Activated B cell treated with CpG ODN at 0.5 μM for 24 hours (primary cell): ENCODE data around the gene CACHD1. TPM values are rescaled to one million over a fixed set of nuclear protein-coding genes. Genes with fewer than 3 reads are reported as not detected.

Experiments used
- ATAC-seq: fragments of 200-7000 bp; cut with Tn5 transposase; one replicate; pipeline ENCODE4 v1.10.0; 2021; ENCODE audit warnings: low read depth, mild to moderate bottlenecking, moderate library complexity
- CTCF ChIA-PET: fragments of 350-600 bp; sonication (Branson Sonifier 250); formaldehyde crosslinking; loops from one replicate; lab custom pipeline; 2021; ENCODE audit warnings: antibody characterized with exemption; lab: Charles Lee
- POLR2A ChIA-PET: fragments of 350-600 bp; sonication (Branson Sonifier 250); formaldehyde crosslinking; loops from one replicate; lab custom pipeline; 2021; ENCODE audit warnings: antibody characterized with exemption; lab: Charles Lee
- DNase-seq: peaks from one replicate; pipeline ENCODE4 v3.0.0; 2022
- H3K27ac Mint-ChIP-seq: one replicate; pipeline ENCODE4 v1.8.0; 2020; ENCODE audit warnings: mixed read lengths
- H3K27me3 Mint-ChIP-seq: one replicate; pipeline ENCODE4 v1.8.0; 2021; ENCODE audit warnings: mixed read lengths
- H3K36me3 Mint-ChIP-seq: one replicate; pipeline ENCODE4 v1.8.0; 2021; ENCODE audit warnings: low read depth, mixed read lengths
- H3K4me1 Mint-ChIP-seq: one replicate; pipeline ENCODE4 v1.8.0; 2021; ENCODE audit warnings: mixed read lengths
- H3K4me3 Mint-ChIP-seq: one replicate; pipeline ENCODE4 v1.8.0; 2020; ENCODE audit warnings: mild to moderate bottlenecking, mixed read lengths
- H3K9me3 Mint-ChIP-seq: one replicate; pipeline ENCODE4 v1.8.0; 2020; ENCODE audit warnings: mixed read lengths
- intact Hi-C: fragments of 100-400 bp; cut with micrococcal nuclease; formaldehyde crosslinking; loops from one replicate; pipeline ENCODE4 v1.15.1; 2024
- total RNA-seq: library from RNA; stranded (reverse); gene quantifications from 2 replicates; pipeline ENCODE4 v1.2.3, GENCODE V29; 2022
- TF ChIP-seq, protein P1 (sequence below): fragments of 200-600 bp; IDR thresholded peaks from one replicate; pipeline ENCODE4 v1.8.0; 2022; ENCODE audit warnings: antibody characterized with exemption, mild to moderate bottlenecking

CACHD1 gene
- total RNA-seq, 1 donor from 2014 or later = 0.22 TPM

DNA sequence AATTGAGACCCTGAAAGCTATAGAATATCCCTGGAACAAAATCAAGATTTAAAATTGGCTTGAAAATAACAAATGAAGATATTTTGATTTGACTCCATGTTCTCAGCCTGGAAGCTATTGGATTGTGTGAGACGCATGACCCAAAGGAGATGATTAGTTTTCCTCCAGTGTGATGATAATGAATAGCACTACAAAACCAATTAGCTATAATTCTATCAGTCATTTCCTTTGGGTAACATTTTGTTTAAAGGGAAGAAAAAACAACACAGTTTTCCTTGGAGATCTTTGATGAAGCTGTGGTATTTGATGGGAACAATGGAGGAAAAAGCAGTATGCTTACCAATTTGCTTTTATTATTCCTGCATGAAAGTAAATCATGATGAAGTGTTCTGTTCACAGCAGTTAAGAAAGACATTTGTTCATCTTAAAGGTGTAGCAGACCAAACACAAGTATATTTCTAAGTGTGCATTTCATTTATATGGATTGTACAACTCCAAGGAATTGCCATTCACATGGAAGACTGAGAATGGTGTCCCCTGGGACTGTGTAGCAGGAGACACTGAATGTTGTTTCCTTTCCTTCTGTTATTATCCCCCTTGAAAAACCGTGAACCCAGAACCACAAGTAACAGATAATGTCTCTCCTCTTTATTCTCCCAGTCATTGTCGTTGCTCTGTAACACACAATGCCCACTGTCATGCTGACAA lies 111.4 kb downstream of the CACHD1 start:
- no peak overlapping the region for H3K27ac Mint-ChIP-seq
- ATAC-seq (no peak), DNase-seq (no peak)
- H3K36me3 Mint-ChIP-seq = no peaks in the 10 kb centered on the region
- intact Hi-C loops = no loop called here
- H3K9me3 Mint-ChIP-seq = no peaks in the 10 kb centered on the region
- H3K4me1 Mint-ChIP-seq = no peaks in the 10 kb centered on the region
- CTCF ChIA-PET = no interaction called here
- TF ChIP-seq, protein P1, sequence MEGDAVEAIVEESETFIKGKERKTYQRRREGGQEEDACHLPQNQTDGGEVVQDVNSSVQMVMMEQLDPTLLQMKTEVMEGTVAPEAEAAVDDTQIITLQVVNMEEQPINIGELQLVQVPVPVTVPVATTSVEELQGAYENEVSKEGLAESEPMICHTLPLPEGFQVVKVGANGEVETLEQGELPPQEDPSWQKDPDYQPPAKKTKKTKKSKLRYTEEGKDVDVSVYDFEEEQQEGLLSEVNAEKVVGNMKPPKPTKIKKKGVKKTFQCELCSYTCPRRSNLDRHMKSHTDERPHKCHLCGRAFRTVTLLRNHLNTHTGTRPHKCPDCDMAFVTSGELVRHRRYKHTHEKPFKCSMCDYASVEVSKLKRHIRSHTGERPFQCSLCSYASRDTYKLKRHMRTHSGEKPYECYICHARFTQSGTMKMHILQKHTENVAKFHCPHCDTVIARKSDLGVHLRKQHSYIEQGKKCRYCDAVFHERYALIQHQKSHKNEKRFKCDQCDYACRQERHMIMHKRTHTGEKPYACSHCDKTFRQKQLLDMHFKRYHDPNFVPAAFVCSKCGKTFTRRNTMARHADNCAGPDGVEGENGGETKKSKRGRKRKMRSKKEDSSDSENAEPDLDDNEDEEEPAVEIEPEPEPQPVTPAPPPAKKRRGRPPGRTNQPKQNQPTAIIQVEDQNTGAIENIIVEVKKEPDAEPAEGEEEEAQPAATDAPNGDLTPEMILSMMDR = no peak
- POLR2A ChIA-PET = no interaction called here
- no peak overlapping the region for H3K4me3 Mint-ChIP-seq
- H3K27me3 Mint-ChIP-seq = peaks cover 2% of the 10 kb centered on the region

DNA sequence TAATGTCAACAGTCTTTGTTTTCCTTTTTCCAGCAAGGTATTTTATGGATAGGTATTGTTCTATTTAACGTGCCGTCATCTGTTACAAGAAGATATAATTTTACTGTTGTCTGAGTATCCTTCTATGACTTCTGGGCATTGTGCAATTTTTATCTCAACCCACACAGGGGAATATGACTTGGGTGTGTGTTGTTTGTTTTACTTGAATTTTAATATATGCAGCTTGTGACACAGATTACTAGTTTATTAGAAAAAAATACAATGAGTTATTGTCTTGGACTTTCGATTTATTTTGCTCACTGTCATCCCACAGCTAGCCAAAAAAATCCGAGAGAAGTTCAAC lies 111.9 kb downstream of the CACHD1 start:
- peaks cover 2% of the 10 kb centered on the region for H3K27me3 Mint-ChIP-seq
- intact Hi-C loops = no loop called here
- POLR2A ChIA-PET = no interaction called here

DNA sequence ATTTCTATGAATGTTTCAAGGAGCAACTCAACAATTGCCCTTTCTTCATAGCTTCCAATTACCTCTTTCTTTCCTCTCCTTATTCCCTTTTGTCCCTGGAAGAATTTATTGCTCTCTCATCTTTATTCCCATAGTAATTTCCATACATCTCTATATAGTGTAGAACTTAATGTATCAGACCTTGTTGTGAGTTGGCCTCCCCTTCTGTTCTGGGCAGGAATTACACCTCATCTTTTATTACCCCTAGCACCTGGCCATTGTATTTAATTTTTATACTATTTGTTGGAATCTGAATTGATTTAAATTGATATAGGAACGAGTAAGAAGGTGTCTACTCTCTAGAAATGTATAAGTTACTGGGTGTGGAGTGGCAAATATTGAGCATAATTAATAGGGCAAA lies 114.5 kb downstream of the CACHD1 start:
- Mint-ChIP-seq H3K9me3 (no peaks in the 10 kb centered on the region), H3K27me3 (peaks cover 2% of the 10 kb centered on the region), H3K27ac (no peak overlapping the region), H3K4me3 (no peak overlapping the region), H3K4me1 (no peaks in the 10 kb centered on the region), H3K36me3 (no peaks in the 10 kb centered on the region)
- TF ChIP-seq, protein P1 = no peak
- no peak for ATAC-seq
- no peak for DNase-seq
- intact Hi-C loops = no loop called here
- ChIA-PET CTCF (no interaction called here), POLR2A (no interaction called here)

More for the DNA sequence above, 111.9 kb downstream of the CACHD1 start:
- Mint-ChIP-seq H3K9me3 (no peaks in the 10 kb centered on the region), H3K4me1 (no peaks in the 10 kb centered on the region), H3K4me3 (no peak overlapping the region), H3K36me3 (no peaks in the 10 kb centered on the region), H3K27ac (no peak overlapping the region)
- no peak for DNase-seq
- no peak for ATAC-seq
- TF ChIP-seq, protein P1 = no peak
- CTCF ChIA-PET = no interaction called here

DNA sequence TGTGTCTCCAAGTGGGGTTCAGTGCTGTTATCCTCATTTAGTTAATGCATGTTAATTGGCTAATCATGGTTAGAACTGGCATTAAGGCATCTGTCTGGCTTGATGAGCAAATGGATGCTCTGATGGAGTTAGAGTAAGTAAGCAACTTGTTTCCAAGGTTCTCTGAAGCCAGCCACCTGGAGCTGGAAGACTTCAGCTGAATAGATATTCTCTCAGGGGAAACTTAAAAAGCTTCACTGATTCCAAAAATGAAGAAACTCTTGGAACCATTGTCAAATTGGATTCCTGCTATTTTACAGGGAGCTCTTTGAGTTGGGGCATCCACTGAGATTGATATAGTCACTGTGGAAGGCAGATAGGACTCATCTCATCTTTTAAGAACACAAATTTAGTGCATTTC lies 118.9 kb downstream of the CACHD1 start:
- H3K9me3 Mint-ChIP-seq = no peaks in the 10 kb centered on the region
- H3K4me3 Mint-ChIP-seq = no peak overlapping the region
- ATAC-seq (no peak), DNase-seq (no peak)
- H3K36me3 Mint-ChIP-seq = no peaks in the 10 kb centered on the region
- POLR2A ChIA-PET = no interaction called here
- no peak overlapping the region for H3K27ac Mint-ChIP-seq
- H3K27me3 Mint-ChIP-seq = no peaks in the 10 kb centered on the region
- intact Hi-C loops = no loop called here
- no peaks in the 10 kb centered on the region for H3K4me1 Mint-ChIP-seq
- CTCF ChIA-PET = no interaction called here
- TF ChIP-seq, protein P1 = no peak

DNA sequence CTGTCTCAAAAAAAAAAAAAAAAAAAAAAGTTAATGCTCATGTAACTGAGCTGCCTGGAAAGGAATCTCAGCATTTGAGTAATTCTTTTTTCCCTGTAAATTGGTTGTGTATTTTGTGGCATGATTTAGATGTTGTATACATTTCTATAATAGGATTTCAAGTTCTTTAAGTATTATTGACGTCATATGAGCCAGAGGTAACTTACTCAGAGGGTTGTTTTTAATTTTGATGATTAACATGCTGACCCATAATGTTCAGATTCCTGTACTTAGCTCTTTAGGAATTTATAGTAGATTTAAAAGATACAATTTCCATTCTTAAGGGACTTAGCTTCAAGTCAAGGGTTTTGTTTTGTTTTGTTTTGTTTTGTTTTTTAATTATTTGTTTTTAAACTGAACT lies 120.4 kb downstream of the CACHD1 start:
- no peak overlapping the region for H3K27ac Mint-ChIP-seq

More for the DNA sequence above, 120.4 kb downstream of the CACHD1 start:
- Mint-ChIP-seq H3K4me3 (no peak overlapping the region), H3K9me3 (no peaks in the 10 kb centered on the region), H3K36me3 (no peaks in the 10 kb centered on the region), H3K4me1 (no peaks in the 10 kb centered on the region), H3K27me3 (no peaks in the 10 kb centered on the region)
- TF ChIP-seq, protein P1 = no peak
- no peak for ATAC-seq
- CTCF ChIA-PET = no interaction called here
- DNase-seq = no peak
- intact Hi-C loops = no loop called here
- POLR2A ChIA-PET = no interaction called here
